NCI-H774 (cell line): Measurements from ENCODE around the gene HS1BP3.

ENCODE experiments used
- DNase-seq: peaks from one replicate; lab custom pipeline; 2025; lab: John Stamatoyannopoulos, UW

HS1BP3 gene

DNA sequence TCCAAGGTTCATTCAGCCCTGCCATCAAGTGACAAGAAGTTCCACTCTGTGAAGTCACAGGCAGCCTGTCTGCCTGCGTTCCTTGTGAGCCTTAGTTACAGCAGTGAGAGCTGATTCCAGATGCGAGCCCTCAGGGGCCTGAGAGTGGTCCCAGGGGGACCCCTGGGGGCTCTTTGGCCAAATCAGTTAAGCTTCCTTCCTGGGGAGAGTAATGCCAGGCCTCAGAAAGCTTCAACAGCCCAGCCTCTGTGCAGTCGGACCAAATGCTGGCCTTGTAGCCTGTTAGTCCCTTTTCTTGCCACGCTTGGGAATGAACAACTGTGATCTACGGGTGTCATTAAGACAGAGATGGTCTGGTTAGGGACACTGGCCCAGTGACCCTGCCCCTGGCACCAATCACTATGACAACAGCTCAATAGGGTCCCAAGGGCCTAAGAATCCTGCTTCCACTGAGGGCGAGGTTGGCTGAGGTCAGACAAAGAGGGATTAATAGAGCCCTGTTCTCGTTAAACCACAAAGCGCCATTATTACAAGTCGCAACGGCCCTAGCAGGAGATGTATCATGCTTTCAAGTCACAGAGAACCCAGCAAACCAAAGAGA, 50.9 kb downstream of the HS1BP3 start:
- no peak for DNase-seq

DNA sequence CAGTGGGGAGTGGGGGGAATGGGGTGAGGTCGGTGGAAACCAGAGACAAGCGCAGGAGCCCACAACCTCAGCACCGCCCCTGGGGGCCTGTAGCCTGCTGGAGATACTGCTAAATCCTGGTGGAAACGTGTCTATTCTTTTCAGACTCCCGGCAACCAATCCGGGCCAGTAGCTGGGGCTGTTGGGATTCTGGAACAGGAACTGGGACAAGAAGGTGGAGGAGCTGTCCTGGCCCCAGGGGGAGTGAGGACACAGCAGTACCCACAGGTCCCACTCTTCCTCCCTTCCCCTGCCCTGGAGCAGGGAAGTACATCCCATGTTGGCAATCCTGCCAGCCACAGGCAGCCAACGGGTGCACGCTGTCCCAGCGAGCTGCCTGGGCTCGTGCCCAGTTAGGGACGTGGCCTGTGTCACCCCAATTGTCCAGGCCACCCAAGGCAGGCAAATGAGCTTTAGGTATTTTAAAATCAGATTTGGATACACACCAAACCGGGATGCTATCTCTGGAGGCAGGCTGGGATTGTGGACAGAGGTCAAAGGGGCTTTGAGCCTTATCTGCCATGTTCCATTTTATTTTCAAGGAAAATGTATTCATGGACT, 51.8 kb downstream of the HS1BP3 start:
- no peak for DNase-seq

DNA sequence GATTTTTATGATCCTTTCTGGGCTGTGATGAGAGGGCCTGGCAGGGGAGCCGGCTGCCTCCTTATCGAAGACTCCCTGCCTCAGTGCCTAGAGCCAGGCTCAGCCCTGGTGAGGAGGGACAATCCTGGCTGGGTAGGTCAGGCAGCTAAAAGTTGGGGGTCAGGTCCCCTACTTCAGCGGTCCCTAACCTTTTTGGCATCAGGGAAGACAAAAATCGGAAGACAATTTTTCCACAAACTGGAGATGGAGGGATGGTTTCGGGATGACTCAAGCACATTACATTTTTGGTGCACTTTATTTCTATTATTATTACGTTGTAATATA, 53.1 kb downstream of the HS1BP3 start:
- DNase-seq: no peak

DNA sequence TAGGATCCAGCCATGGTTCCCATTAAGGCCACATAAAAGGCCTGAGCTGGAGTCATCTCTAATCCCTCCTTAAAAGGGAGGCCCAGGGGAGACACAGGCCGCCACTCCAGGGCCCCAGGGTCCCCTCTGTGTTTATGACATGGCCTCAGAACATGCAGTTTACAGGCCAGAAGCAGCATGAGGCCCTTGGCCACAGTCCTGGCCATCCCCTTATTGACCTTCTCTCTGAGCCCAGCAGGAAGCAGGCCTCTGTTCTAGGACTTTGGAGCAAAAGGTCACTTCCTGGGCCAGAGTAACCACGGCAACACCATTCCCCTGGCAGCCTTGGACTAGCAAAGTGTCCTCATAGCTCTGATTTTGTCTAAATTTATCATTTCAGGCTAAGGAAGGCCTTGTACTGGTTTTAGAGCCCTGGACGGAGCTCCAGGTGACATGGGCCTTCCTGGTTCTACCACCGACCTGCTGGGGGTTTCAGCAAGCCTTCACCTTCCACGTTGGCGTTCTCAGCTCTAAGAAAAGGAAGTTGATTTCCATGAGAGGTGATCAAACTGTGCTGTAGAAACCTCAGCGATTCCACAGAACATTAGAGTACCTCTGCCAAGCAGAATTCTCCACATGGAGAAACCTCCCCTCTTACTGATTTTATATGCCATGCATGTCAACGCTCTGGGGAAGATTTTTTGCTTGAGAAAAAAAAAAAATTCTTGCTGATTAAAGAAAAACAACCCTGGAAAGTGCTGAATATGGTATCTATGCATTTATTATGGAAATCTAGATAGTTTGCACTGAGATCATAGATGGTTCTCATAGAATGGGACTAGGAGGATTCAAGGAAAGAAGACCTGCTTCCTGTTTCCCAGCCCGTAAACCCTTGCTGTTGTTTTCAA, 53.7 kb downstream of the HS1BP3 start:
- no peak for DNase-seq

DNA sequence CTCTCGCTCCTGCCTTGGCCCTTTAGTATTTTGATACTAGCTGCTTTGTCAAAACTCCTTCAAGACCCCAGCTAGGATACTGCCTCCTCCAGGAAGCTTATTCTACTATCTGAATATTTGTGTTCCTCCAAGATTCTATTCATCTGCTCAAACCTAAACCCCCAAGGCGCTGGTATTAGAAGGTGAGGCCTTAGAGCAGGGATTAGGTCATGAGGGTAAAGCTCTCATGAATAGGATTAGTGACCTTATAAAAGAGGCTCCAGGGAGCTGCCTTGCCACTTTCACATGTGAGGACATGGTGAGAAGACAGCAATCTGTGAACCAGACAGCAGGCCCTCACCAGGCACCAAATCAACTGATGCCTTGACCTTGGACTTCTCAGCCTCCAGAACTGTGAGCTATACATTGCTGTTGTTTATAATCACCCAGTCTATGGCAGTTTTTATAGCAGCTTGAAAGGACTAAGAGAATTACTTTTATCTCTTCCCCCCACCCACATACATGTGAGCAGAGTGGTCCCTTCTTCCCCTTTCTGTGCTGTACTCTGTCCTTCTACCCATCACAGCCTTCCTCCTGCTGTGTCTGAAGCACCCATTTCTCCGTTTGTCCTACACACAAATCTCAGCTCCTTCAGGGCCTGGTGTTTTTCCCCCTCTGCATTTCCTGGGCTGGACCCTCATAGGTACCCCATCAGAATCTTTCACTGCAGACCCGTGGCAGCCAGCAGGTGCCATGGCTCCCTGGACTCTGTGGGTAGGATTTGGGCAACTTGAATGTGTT, 54.5 kb downstream of the HS1BP3 start:
- no peak for DNase-seq

DNA sequence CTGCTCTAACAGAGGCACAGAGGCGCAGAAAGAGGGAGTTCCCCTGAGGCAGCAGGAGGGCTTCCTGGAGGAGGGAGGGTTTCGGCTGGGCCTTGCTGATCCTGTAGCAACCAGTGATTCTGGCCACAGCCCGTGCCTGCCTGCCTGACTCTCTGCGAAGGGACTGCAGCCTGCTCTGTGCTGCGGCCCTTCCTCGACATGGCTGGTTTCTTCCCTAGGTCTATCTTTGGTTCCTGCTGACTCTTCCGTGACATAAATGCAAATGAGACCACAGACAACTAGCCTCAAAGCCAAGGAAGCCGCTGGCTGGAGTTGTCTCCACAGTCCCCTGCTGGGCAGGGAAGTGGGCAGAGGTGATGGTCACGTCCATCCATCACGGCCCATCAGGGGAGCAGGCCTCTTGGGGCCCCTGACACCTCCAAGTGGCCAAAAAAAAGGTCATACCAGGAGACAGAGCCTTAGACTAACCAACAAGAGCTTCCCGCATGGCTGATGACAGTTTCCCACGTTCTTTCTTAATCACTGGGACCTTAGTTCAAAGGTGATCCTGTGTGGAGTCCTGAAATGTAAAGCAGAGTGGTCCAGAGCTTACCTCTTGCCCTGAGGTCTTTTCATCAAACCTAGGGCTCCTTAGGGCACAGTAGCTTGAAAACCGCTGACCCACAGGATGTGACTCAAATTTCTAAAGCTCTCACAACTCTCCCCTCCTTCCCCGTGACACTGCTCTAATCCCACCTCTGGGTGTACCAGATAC, 55.3 kb downstream of the HS1BP3 start:
- DNase-seq: no peak

DNA sequence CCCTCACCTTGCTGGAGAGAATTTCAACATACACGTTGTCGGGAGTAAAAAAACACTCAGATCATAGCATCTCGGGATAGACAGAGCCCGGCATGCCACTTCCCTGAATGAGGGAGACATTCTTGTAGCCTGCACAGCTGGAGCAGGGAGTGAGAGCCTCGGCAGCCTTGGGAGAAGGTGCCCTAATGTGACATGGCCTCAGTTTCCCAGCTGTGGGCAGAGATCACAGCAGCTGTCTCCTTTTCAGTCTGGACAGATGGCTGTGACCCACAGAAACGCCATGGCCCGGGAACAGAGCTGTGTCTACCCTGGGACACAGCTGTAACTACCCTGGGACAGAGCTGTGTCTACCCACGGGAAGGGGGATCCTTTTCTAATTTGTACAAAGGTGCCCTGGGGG, 55.9 kb downstream of the HS1BP3 start:
- DNase-seq: no peak

DNA sequence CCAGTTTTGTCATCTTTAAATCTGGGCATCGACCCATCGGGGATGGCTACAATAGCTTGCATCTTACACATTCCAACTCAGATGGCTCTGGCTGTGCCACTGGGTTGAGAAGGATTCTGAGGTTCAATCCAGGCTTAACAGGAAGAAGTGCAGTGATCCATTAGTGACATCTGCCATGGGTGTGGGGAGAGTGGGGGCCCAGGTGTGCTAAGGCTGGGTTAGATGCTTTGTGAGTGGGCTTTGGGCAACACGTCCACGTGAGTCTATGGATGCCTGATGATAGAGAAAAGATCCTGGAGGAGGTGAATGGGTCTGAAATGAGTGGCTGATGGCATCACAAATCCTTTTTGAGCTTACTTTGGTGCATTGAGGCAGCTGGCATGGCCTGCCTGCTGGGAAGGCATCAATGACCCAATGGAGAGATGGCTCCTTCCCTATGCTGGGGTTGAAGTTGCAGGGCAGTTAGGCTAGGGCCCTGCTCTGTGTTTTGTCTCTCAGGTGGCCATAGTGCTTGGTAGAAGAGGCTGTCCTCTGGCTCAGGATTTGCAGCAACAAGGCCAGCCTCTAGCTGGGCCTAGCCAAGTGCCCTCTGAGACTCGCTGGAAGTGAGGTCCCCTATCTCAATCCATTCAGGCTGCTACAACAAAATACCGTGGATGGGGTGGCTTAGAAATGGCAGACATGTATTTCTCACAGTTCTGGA, 56.7 kb downstream of the HS1BP3 start:
- no peak for DNase-seq

DNA sequence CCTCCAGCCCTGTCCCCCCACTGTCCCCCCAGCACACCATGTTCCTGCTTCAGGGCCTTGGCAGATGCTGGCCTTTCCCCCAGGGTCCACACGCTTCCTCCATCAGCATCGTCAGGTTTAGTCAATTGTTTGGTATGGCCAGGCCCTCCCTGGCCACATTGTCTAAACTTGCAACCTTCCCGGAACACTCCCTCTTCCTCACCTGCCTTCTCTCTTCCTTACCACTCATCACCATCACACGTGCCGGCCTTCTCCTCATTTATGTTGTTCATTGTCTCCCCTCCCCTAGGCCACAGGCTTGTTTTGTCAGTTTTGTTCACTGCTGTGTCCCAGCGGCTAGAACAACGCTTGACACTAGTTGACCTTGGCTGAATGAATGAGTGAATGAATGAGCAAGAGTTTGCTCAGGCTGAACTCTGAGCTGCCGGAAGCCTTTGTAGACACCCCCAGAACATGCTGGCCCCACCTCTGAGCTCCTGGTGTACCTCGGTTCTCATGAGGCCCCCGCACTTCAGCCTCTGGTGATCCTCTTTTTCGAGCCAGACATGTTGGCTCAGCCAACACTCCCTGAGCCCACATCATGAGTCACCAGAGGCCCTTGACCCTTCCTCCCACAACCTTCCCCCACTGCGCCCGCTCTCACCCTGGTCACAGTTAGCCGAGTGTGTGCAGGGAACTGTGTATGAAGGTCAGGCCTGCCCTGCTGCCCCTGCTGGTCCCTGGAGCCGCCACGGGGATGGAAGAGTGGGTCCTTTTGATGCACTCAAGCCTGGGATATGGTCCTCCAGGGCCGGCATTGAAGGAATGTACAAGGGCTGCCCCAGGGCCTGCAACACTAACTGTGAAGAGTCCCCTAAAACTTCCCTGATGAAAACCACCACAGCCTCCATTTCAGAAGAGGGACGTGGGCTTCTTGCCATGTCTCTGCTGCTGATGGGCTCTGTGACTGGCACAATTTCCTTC, 57.5 kb downstream of the HS1BP3 start:
- no peak for DNase-seq

DNA sequence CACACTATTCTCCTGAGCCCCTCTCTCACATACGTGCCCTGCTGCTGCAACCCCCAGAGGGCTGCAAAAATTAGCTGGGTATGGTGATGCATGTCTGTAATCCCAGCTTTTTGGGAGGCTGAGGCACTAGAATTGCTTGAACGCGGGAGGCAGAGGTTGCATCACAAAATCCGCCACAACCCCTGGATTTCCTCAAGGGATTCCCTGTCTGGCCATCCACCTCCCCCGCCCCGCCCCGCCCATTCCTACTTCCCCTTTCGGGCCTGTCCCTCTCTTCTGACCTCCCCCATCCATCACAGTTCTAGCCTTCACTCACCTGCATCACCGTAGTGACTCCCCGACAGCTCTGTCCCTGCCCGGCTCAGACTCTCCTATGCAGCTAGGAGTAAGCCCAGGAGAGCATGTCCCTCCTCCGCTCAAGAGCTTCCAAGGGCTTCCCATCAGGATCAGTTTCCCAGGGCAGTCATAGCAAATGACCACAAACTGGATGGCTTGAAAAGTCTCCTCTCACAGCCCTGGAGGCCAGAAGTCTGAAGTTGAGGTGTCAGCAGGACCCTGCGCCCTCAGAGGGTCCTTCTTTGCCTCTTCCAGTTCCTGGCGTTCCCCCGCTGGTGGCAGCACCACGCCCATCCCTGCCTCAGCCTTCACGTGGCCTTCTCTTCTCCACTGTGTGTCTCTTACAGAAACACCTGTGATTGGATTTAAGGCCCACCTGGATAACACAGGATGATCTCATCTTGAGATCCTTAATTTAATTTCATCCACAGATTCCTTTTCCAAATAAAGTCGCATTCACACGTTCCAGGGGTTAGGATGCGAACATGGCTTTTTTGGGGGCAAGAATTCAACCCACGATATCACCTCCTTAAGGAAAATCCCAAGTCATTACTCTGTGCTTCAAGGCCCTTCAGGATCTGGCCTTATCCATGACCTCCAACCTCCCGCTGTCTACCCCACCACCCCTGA, 58.5 kb downstream of the HS1BP3 start:
- DNase-seq: no peak

DNA sequence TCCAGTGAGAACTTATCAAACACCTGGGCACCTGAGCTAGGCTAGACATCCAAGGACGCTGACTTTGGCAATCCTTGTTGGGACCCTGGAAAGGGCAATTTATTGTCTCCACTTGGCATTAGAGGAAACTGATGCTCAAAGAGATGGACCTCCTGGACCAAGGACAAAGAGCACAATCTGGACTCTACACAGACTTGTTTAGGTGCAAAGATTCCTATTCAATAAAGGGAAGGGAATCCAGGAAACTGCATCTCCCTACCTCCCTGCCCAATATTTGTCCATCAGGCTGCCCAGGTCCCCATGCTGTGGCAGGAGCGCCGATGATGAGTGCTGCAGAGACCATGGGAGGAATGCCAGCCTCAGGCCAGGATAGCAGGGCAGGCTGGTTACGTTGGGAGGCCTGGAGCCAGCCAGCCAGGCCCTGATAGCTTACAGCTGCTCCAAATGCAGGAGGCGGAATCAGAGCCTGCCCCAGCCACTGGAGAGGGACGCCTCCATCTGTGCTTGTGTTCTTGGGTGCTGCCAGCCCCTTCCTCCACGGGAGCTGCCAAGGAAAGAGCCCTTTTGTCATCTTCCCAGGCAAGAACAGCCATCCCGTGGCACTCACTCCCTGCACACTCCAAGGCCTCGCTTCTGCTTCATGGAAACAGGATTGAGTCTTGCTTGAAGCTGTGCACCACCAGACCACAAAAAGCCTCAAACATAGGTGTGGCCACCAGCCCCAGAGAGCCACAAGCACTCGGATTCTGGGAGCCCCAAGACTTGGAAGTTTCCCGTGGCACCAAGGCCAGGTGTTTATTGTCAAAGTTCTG, 60.0 kb downstream of the HS1BP3 start:
- no peak for DNase-seq

DNA sequence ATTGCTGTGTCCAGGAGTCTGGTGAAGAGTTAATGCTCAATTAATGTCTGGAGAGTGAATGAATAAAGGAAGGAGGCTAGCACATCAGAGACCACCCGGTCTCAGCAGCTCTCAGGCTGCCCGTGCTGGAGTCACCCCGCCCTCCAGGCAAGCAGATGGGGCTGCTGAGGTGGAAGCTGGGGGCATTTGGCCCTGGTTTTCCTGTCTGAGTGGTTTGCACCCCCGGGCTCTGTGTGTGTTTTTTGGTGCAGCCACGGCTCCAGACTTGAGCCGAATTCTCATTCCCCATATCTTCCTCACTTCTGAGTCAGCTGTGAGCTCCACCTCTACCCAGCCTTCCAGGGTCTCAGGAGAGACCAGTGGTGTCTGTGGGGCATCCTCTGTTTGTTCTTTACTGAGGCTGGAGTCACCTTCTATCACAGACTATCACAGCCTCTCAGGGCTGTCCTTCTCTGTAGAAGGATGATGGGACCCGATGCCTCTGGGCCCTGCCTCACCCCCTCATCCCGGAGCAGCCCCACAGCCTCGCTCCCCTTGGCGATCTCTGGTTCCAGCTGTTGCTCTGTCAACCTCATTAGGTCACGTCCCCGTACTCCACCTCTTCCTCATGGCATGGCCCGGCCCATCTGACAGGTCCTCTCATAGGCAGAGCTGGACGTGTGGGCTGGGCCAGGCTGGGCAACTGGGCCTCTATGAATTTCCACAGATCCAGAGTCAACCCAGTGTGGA, 60.8 kb downstream of the HS1BP3 start:
- no peak for DNase-seq

DNA sequence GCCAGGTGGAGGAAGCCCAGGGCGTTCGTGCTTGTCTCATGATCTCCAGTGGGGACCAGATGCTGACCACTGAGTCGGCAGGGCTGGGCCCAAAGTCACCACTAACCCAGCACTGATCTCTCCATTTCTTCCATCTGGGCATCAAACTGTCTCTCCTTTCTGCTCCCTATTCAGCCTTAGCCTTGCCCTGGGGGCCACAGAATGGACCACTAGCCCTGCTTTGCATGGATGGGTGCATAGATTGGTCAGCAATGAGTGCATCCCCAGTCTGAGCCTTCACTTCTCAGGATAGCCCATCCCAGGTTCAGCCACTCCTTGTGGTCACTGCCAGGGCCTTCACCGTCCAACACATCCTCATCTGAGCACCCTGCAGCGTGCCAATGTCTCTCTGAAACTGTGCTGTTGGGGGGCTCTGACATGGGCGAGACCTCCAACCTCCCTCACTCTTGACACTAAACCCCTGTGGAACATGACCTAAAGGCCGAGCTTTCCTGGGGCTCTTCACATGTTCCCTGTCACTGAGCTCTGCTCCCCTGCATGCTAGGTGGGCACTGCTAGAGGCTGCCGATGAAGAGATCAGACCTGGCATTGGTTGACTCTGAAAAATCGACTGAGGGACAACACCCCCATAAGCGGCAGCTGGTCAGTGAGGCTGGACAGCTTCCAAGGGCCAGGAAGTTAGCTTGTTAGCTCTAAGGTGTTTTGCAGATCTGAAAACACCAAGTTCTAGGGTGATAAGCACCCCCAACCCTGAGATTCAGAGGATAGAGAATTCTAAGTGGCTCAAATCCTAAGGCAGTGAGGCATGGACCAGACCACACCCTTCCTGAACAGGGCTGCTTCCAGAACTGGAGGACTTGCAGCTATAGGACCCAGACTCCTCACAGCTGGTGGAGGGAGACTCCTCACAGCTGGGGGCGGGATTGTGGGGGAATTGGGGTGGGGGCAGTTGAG, 61.7 kb downstream of the HS1BP3 start:
- DNase-seq: no peak

DNA sequence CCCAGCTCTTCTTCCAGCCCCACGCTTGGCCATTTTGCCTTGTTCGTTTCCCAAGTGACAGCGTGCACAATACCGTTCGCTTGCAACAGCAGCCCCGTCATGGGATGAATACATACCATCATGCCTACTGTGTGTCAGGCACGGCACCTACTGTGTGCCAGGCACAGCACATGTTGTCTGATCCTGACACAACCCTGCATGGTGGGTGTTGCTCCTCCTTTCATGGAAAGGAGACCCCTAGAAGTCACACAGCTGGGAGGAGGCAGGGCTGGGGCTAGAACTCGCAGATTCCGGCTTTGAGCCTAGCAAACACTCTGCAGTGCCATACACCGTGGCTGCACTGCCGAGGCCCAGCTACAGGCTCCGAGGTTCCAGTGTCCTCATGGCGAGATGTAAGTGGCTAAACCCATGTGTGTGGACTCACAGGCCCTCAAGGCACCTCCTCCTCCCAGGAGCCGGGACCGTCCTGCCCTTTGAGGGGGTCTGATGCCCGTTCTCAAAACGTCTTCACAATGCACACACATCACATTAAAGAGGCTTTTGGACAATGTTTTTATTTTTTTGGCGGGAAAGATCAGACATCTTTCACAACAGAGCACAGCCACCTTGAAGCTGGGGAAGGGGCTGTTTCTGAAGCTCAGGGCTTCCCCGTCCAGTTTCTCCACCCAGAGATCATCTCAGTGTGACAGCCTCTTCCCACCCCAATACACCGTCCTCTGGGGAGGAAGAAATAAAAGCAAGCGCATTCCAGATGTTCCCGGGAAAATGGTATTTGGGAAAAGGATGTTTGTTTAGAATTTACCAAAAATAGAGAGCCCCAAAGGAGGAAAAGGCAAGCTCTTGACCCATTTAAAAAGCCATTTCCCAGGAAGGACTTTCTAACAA, 64.9 kb downstream of the HS1BP3 start:
- no peak for DNase-seq

DNA sequence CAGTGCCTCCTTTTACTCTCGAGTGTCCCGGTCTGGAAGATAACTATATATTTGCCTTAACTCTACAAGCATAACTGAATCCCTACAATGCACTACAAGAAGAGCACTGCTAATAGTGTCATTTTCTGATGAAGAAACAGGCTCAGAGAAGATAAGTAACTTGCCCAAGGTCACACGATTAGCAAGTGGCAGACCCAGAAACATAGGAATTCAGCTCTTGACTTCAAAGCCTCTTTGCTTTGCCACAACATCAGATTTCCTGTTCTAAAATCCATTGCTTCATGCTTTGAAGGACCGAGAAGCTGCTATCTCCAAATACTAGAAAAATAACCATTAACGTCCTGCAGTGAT, 65.6 kb downstream of the HS1BP3 start:
- no peak for DNase-seq
